Measurements from ENCODE around the gene GPRC5C.

DNA sequence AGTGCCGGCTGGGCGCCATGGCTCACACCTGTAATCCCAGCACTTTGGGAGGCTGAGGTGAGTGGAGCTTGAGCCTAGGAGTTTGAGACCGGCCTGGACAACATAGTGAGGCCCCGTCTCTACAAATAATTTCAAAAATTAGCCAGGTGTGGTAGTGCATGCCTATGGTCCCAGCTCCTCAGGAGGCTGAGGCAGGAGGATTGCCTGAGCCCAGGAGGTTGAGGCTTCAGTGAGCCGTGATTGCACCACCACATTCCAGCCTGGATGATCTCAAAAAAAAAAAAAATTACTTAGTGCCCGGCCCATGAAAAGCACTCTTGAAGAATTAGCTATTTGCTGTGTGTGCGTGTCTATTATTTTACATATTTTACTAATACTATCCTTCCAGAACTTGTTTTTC, 9.6 kb downstream of the GPRC5C start:
- TF ChIP-seq, protein P1, sequence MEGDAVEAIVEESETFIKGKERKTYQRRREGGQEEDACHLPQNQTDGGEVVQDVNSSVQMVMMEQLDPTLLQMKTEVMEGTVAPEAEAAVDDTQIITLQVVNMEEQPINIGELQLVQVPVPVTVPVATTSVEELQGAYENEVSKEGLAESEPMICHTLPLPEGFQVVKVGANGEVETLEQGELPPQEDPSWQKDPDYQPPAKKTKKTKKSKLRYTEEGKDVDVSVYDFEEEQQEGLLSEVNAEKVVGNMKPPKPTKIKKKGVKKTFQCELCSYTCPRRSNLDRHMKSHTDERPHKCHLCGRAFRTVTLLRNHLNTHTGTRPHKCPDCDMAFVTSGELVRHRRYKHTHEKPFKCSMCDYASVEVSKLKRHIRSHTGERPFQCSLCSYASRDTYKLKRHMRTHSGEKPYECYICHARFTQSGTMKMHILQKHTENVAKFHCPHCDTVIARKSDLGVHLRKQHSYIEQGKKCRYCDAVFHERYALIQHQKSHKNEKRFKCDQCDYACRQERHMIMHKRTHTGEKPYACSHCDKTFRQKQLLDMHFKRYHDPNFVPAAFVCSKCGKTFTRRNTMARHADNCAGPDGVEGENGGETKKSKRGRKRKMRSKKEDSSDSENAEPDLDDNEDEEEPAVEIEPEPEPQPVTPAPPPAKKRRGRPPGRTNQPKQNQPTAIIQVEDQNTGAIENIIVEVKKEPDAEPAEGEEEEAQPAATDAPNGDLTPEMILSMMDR (IDR thresholded peaks at IDR 0.05) = no peak
- TF ChIP-seq POLR2AphosphoS5 (IDR thresholded peaks at IDR 0.05) (no peak), POLR2A (IDR thresholded peaks at IDR 0.05) (no peak), EP300 (IDR thresholded peaks at IDR 0.05) (no peak)
